GM19023 (cell line): ENCODE results near the gene ZNF292.

ENCODE experiments used
- ATAC-seq: cut with Tn5 transposase; IDR thresholded peaks from one replicate; pipeline ENCODE4 v1.9.1; 2021; ENCODE audit warnings: mild to moderate bottlenecking, moderate library complexity; ENCODE audit not compliant: unreplicated experiment

The ZNF292 gene

GRCh38 chr6:87161299-87161698 lies 5.9 kb downstream of the ZNF292 start:
- no peak for ATAC-seq

- ATAC-seq = no peak
Measured at GRCh38 chr6:87164004-87164403, 8.6 kb downstream of the ZNF292 start.

GRCh38 chr6:87164506-87164905 lies 9.1 kb downstream of the ZNF292 start:
- ATAC-seq = no peak

GRCh38 chr6:87165185-87165584 lies 9.8 kb downstream of the ZNF292 start:
- no peak for ATAC-seq

GRCh38 chr6:87171938-87172633 lies 16.7 kb downstream of the ZNF292 start:
- ATAC-seq = no peak

- peak; percentile 48 for ATAC-seq
Measured at GRCh38 chr6:87174078-87174579, 18.8 kb downstream of the ZNF292 start.

- no peak for ATAC-seq
Measured at GRCh38 chr6:87176493-87176892, 21.1 kb downstream of the ZNF292 start.

GRCh38 chr6:87180105-87180728 lies 24.9 kb downstream of the ZNF292 start:
- no peak for ATAC-seq

GRCh38 chr6:87181903-87182302 lies 26.5 kb downstream of the ZNF292 start:
- ATAC-seq = no peak

- ATAC-seq = peak; percentile 67
Measured at GRCh38 chr6:87182321-87182720, 27.0 kb downstream of the ZNF292 start.

GRCh38 chr6:87182940-87183339 lies 27.6 kb downstream of the ZNF292 start:
- no peak for ATAC-seq

- no peak for ATAC-seq
Measured at GRCh38 chr6:87183687-87184086, 28.3 kb downstream of the ZNF292 start.

- ATAC-seq = no peak
Measured at GRCh38 chr6:87184762-87185250, 29.4 kb downstream of the ZNF292 start.

- ATAC-seq = no peak
Measured at GRCh38 chr6:87196275-87196842, 41.0 kb downstream of the ZNF292 start.

GRCh38 chr6:87197547-87197946 lies 42.2 kb downstream of the ZNF292 start:
- peak; percentile 76 for ATAC-seq

- ATAC-seq = peak; percentile 3
Measured at GRCh38 chr6:87198022-87198810, 42.9 kb downstream of the ZNF292 start.

GRCh38 chr6:87199787-87200186 lies 44.4 kb downstream of the ZNF292 start:
- no peak for ATAC-seq

- no peak for ATAC-seq
Measured at GRCh38 chr6:87200469-87201175, 45.3 kb downstream of the ZNF292 start.

- ATAC-seq = no peak
Measured at GRCh38 chr6:87203448-87204023, 48.2 kb downstream of the ZNF292 start.

GRCh38 chr6:87209812-87210211 lies 54.4 kb downstream of the ZNF292 start:
- ATAC-seq = no peak
